Activated naive CD4-positive, alpha-beta T cell (primary cell): ENCODE results near the gene KRTAP9-3.
"Not testable (repeated sequence)": the region's sequence is repeated elsewhere in the genome, so short reads cannot be mapped to it uniquely, and the experiment has no call there.

Source experiments
- DNase-seq, 4 experiments: peaks; one replicate each; lab custom pipeline; 2025; lab: John Stamatoyannopoulos, UW

KRTAP9-3 gene

GRCh38 chr17:41251261-41251660 lies 19.0 kb downstream of the KRTAP9-3 start:
- DNase-seq, result no peak

GRCh38 chr17:41254861-41255260 lies 22.6 kb downstream of the KRTAP9-3 start:
- DNase-seq, result no peak

GRCh38 chr17:41255381-41256290 lies 23.4 kb downstream of the KRTAP9-3 start, which contains the start of gene KRTAP9-9:
TSS of gene KRTAP9-9 (plus strand) at chr17:41255384.
- not testable (repeated sequence) for DNase-seq

GRCh38 chr17:41256291-41256685 lies 24.0 kb downstream of the KRTAP9-3 start:
- no peak for DNase-seq

- no peak for DNase-seq
Measured at GRCh38 chr17:41258406-41258805, 26.2 kb downstream of the KRTAP9-3 start.

GRCh38 chr17:41263212-41263611 lies 31.0 kb downstream of the KRTAP9-3 start:
- DNase-seq, result no peak

- no peak for DNase-seq
Measured at GRCh38 chr17:41264599-41264998, 32.4 kb downstream of the KRTAP9-3 start.

GRCh38 chr17:41265078-41265477 lies 32.8 kb downstream of the KRTAP9-3 start, which contains the start of gene KRTAP9-6:
TSS of gene KRTAP9-6 (plus strand) at chr17:41265378. CDS start at chr17:41265378, 0 bp downstream.
- no peak for DNase-seq

- no peak for DNase-seq
Measured at GRCh38 chr17:41267711-41268110, 35.5 kb downstream of the KRTAP9-3 start.

GRCh38 chr17:41271323-41271722 lies 39.1 kb downstream of the KRTAP9-3 start:
- not testable (repeated sequence) for DNase-seq

- DNase-seq, result no peak
Measured at GRCh38 chr17:41271858-41272257, 39.6 kb downstream of the KRTAP9-3 start.

- DNase-seq, result not testable (repeated sequence)
Measured at GRCh38 chr17:41275648-41276190, 43.5 kb downstream of the KRTAP9-3 start, which contains the start of gene KRTAP9-7. TSS of gene KRTAP9-7 (plus strand) at chr17:41275698. CDS start at chr17:41275698, 0 bp downstream.

- no peak for DNase-seq
Measured at GRCh38 chr17:41278176-41278955, 46.1 kb downstream of the KRTAP9-3 start.
